ENCODE results near the gene OR9Q1. TPM values are rescaled to one million over a fixed set of nuclear protein-coding genes. Genes with fewer than 3 reads are reported as not detected.
"Not testable (repeated sequence)": the region's sequence is repeated elsewhere in the genome, so short reads cannot be mapped to it uniquely, and the experiment has no call there.

OR9Q1 gene
- total and polyA plus RNA-seq, 4 donors = not detected

DNA sequence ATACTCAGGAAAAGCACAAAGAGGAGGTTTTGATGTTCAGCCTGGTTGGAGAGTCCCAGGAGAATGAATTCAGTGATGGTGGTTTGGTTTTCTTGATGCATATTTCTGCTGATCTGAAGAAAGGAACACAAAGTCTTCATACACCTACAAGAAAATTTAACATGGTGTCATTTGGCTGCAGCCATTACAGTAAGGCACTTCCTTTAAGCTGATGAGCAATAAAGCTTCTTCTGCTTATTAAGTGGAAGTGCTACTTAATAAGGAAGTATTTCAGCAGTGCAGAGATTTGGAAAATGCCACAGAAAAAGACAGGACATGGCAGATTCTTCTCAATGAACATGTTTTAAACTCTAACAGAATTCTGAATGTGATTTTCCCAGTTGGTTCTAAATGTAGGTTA is 180.4 kb downstream of the OR9Q1 start, which contains the start of gene OR1S2:
OR1S2 (minus strand) TSS at position 101 of the 400 bp plus-strand sequence; CDS start at position 101, 0 bp downstream.
- Histone ChIP-seq H3K27me3 (ENCODE audit: control insufficient read depth in 4 of 4, insufficient read depth in 4 of 4, low read length in 3 of 4) (no peaks in the 10 kb centered on the region), H3K9ac (ENCODE audit: low read depth in 1 of 2, low read length in 2 of 2) (no peak within 1 kb of the TSS), H3K27ac (ENCODE audit: low read depth in 1 of 2, low read length in 2 of 2) (no peak within 1 kb of the TSS), H3K9me3 (ENCODE audit: control insufficient read depth in 4 of 4, low read length in 3 of 4) (peaks cover 0 to 2% (median 0%) of the 10 kb centered on the region in 4 donors), H3K36me3 (ENCODE audit: control insufficient read depth in 4 of 4, insufficient read depth in 3 of 4, low read depth in 1 of 4, low read length in 3 of 4) (no peaks in the 10 kb centered on the region), H3K4me1 (ENCODE audit: control insufficient read depth in 4 of 4, insufficient read depth in 4 of 4, low read length in 3 of 4) (no peaks in the 10 kb centered on the region), H3K4me3 (ENCODE audit: low read depth in 1 of 3, low read length in 3 of 3) (no peak within 1 kb of the TSS)
- no peak for DNase-seq (ENCODE audit: low spot score)
- TF ChIP-seq FOXA2 (IDR thresholded peaks at IDR 0.05) (no peak), RXRA (IDR thresholded peaks at IDR 0.05) (no peak), JUND (IDR thresholded peaks at IDR 0.05) (no peak), SP1 (IDR thresholded peaks at IDR 0.05) (no peak), RAD21 (IDR thresholded peaks at IDR 0.05) (no peak)
- TF ChIP-seq, protein P1, sequence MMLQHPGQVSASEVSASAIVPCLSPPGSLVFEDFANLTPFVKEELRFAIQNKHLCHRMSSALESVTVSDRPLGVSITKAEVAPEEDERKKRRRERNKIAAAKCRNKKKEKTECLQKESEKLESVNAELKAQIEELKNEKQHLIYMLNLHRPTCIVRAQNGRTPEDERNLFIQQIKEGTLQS (IDR thresholded peaks at IDR 0.05) = no peak
- TF ChIP-seq, protein P2, sequence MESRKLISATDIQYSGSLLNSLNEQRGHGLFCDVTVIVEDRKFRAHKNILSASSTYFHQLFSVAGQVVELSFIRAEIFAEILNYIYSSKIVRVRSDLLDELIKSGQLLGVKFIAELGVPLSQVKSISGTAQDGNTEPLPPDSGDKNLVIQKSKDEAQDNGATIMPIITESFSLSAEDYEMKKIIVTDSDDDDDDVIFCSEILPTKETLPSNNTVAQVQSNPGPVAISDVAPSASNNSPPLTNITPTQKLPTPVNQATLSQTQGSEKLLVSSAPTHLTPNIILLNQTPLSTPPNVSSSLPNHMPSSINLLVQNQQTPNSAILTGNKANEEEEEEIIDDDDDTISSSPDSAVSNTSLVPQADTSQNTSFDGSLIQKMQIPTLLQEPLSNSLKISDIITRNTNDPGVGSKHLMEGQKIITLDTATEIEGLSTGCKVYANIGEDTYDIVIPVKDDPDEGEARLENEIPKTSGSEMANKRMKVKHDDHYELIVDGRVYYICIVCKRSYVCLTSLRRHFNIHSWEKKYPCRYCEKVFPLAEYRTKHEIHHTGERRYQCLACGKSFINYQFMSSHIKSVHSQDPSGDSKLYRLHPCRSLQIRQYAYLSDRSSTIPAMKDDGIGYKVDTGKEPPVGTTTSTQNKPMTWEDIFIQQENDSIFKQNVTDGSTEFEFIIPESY (IDR thresholded peaks at IDR 0.05) = no peak
- TF ChIP-seq, protein P3, sequence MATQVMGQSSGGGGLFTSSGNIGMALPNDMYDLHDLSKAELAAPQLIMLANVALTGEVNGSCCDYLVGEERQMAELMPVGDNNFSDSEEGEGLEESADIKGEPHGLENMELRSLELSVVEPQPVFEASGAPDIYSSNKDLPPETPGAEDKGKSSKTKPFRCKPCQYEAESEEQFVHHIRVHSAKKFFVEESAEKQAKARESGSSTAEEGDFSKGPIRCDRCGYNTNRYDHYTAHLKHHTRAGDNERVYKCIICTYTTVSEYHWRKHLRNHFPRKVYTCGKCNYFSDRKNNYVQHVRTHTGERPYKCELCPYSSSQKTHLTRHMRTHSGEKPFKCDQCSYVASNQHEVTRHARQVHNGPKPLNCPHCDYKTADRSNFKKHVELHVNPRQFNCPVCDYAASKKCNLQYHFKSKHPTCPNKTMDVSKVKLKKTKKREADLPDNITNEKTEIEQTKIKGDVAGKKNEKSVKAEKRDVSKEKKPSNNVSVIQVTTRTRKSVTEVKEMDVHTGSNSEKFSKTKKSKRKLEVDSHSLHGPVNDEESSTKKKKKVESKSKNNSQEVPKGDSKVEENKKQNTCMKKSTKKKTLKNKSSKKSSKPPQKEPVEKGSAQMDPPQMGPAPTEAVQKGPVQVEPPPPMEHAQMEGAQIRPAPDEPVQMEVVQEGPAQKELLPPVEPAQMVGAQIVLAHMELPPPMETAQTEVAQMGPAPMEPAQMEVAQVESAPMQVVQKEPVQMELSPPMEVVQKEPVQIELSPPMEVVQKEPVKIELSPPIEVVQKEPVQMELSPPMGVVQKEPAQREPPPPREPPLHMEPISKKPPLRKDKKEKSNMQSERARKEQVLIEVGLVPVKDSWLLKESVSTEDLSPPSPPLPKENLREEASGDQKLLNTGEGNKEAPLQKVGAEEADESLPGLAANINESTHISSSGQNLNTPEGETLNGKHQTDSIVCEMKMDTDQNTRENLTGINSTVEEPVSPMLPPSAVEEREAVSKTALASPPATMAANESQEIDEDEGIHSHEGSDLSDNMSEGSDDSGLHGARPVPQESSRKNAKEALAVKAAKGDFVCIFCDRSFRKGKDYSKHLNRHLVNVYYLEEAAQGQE (IDR thresholded peaks at IDR 0.05) = no peak
- TF ChIP-seq, protein P4, sequence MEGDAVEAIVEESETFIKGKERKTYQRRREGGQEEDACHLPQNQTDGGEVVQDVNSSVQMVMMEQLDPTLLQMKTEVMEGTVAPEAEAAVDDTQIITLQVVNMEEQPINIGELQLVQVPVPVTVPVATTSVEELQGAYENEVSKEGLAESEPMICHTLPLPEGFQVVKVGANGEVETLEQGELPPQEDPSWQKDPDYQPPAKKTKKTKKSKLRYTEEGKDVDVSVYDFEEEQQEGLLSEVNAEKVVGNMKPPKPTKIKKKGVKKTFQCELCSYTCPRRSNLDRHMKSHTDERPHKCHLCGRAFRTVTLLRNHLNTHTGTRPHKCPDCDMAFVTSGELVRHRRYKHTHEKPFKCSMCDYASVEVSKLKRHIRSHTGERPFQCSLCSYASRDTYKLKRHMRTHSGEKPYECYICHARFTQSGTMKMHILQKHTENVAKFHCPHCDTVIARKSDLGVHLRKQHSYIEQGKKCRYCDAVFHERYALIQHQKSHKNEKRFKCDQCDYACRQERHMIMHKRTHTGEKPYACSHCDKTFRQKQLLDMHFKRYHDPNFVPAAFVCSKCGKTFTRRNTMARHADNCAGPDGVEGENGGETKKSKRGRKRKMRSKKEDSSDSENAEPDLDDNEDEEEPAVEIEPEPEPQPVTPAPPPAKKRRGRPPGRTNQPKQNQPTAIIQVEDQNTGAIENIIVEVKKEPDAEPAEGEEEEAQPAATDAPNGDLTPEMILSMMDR (IDR thresholded peaks at IDR 0.05; ENCODE audit: low read depth, low read length, missing input control) = no peak
- TF ChIP-seq, protein P5, sequence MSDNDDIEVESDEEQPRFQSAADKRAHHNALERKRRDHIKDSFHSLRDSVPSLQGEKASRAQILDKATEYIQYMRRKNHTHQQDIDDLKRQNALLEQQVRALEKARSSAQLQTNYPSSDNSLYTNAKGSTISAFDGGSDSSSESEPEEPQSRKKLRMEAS (IDR thresholded peaks at IDR 0.05) = no peak

DNA sequence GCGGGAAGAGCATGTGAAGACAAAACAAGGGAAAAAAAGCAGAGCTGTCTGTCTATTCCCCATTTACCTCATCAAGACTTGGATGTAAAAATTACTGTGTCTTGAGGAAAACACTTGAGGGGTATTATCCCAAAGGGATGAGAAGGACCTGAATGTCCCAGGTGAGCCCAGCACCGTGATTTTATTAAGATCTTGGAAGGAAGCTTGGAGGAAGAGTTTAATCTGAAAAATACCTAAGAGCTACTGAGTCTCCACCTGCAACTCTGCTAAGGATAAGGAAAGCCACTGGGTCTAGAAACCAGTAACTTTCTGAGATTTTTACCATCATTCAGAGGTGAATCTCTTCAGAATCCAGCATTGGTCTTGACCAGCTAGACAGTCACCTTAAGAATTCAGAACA is 188.7 kb downstream of the OR9Q1 start, which contains the start of gene OR1S1:
OR1S1 (plus strand) TSS at position 301 of the 400 bp plus-strand sequence.
- H3K9me3 ChIP-seq (ENCODE audit: control insufficient read depth in 4 of 4, low read length in 3 of 4); H3K4me3 ChIP-seq (ENCODE audit: low read depth in 1 of 3, low read length in 3 of 3); H3K9ac ChIP-seq (ENCODE audit: low read depth in 1 of 2, low read length in 2 of 2); H3K27me3 ChIP-seq (ENCODE audit: control insufficient read depth in 4 of 4, insufficient read depth in 4 of 4, low read length in 3 of 4); DNase-seq (ENCODE audit: low spot score); H3K4me1 ChIP-seq (ENCODE audit: control insufficient read depth in 4 of 4, insufficient read depth in 4 of 4, low read length in 3 of 4); H3K36me3 ChIP-seq (ENCODE audit: control insufficient read depth in 4 of 4, insufficient read depth in 3 of 4, low read depth in 1 of 4, low read length in 3 of 4); H3K27ac ChIP-seq (ENCODE audit: low read depth in 1 of 2, low read length in 2 of 2): not testable (repeated sequence)
- WGBS = 55% methylated on average over 2 of the region's 2 CpGs
